ENCODE data around the gene ANKMY1.

GRCh38 chr2:240498171-240498957 lies 59.4 kb downstream of the ANKMY1 start:
- TF ChIP-seq, protein P1, sequence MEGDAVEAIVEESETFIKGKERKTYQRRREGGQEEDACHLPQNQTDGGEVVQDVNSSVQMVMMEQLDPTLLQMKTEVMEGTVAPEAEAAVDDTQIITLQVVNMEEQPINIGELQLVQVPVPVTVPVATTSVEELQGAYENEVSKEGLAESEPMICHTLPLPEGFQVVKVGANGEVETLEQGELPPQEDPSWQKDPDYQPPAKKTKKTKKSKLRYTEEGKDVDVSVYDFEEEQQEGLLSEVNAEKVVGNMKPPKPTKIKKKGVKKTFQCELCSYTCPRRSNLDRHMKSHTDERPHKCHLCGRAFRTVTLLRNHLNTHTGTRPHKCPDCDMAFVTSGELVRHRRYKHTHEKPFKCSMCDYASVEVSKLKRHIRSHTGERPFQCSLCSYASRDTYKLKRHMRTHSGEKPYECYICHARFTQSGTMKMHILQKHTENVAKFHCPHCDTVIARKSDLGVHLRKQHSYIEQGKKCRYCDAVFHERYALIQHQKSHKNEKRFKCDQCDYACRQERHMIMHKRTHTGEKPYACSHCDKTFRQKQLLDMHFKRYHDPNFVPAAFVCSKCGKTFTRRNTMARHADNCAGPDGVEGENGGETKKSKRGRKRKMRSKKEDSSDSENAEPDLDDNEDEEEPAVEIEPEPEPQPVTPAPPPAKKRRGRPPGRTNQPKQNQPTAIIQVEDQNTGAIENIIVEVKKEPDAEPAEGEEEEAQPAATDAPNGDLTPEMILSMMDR (conservative IDR thresholded peaks at IDR 0.05 in 1 of 2, IDR thresholded peaks at IDR 0.05 in 1 of 2; ENCODE audit: extremely low read depth in 1 of 2, insufficient read depth in 1 of 2, low read depth in 1 of 2, low read length in 2 of 2) = no peak
- no peak for TF ChIP-seq EZH2 (IDR thresholded peaks at IDR 0.05; ENCODE audit: borderline replicate concordance, low read length)

All from mammary epithelial cell (primary cell).